Left lobe of liver (tissue), 2 donors: ENCODE results near the gene SLC28A3. TPM values are rescaled to one million over a fixed set of nuclear protein-coding genes. Genes with fewer than 3 reads are reported as not detected.

Source experiments
- ATAC-seq: fragments of 200-7000 bp; cut with Tn5 transposase; one replicate; pipeline ENCODE4 v1.9.1; 2020; ENCODE audit warnings: mild to moderate bottlenecking, moderate library complexity
- DNase-seq: peaks from one replicate; pipeline ENCODE4 v3.0.0-alpha.2; 2020; ENCODE audit warnings: low spot score
- total RNA-seq: library from RNA; stranded (reverse); gene quantifications from one replicate; pipeline ENCODE4 v1.2.1, GENCODE V29; 2021
- donor health status: DM: no; HTN: no; CAD: no; lungs with moderate emphysema.
- donor health status: DM: no; HTN: yes; CAD: no.

Gene SLC28A3
- total RNA-seq, 1 donor from 2014 or later = 0.10 TPM

GRCh38 chr9:84255696-84256095, 84.9 kb downstream of the SLC28A3 start:
- DNase-seq (no peak), ATAC-seq (no peak)

- DNase-seq (no peak), ATAC-seq (no peak)
These were observed 85.6 kb downstream of the SLC28A3 start for GRCh38 chr9:84254972-84255371.

- no peak for ATAC-seq
These were observed 88.6 kb downstream of the SLC28A3 start for GRCh38 chr9:84251921-84252320.

GRCh38 chr9:84241817-84242373, 98.7 kb downstream of the SLC28A3 start:
- no peak for ATAC-seq
- DNase-seq = no peak

More at GRCh38 chr9:84251921-84252320, 88.6 kb downstream of the SLC28A3 start:
- DNase-seq = no peak

- DNase-seq = no peak
- no peak for ATAC-seq
These were observed 101.2 kb downstream of the SLC28A3 start for GRCh38 chr9:84239343-84239742.

GRCh38 chr9:84238652-84239051, 101.9 kb downstream of the SLC28A3 start:
- ATAC-seq (no peak), DNase-seq (no peak)

- no peak for DNase-seq
These were observed 105.0 kb downstream of the SLC28A3 start for GRCh38 chr9:84235511-84235910.

GRCh38 chr9:84230355-84231145, 110.0 kb downstream of the SLC28A3 start:
- DNase-seq (no peak), ATAC-seq (no peak)

More at GRCh38 chr9:84235511-84235910, 105.0 kb downstream of the SLC28A3 start:
- ATAC-seq = no peak

- DNase-seq (no peak), ATAC-seq (no peak)
These were observed 111.4 kb downstream of the SLC28A3 start for GRCh38 chr9:84229191-84229590.

- no peak for DNase-seq
- no peak for ATAC-seq
These were observed 112.3 kb downstream of the SLC28A3 start for GRCh38 chr9:84228130-84228720.

- ATAC-seq (no peak), DNase-seq (no peak)
These were observed 114.4 kb downstream of the SLC28A3 start for GRCh38 chr9:84226126-84226525.
